A549 (cell line): ENCODE data around the gene ACADSB. TPM values are rescaled to one million over a fixed set of nuclear protein-coding genes. Genes with fewer than 3 reads are reported as not detected.

Experiments used
- ATAC-seq, 2 experiments: fragments of 200-7000 bp in 1 of 2; fragments of >200 bp in 1 of 2; cut with Nextera tagmentation in 1 of 2; cut with Tn5 transposase in 1 of 2; 3 replicates each; pipeline versions ENCODE4 v1.8.0 to v1.9.1; 2018 to 2020; ENCODE audit warnings: mild to moderate bottlenecking in 1 of 2, moderate library complexity in 1 of 2
- CTCF ChIA-PET: fragments of 300-600 bp; sonication (Branson Sonifier 250); formaldehyde crosslinking; extraction: SDS; loops from one replicate; lab custom pipeline; 2021; ENCODE audit warnings: antibody characterized with exemption, inconsistent platforms; lab: Yijun Ruan, JAX
- POLR2A ChIA-PET: fragments of 350-600 bp; formaldehyde crosslinking; extraction: SDS; loops from one replicate; lab custom pipeline; 2021; ENCODE audit warnings: antibody characterized with exemption, inconsistent platforms; lab: Yijun Ruan, JAX
- DNase-seq, 2 experiments: peaks; one replicate each; pipeline versions ENCODE4 v3.0.0 to v3.0.0-alpha.2; 2011 to 2016; ENCODE audit warnings: low read depth in 1 of 2, low spot score in 1 of 2
- FAIRE-seq: peaks from 2 replicates; lab custom pipeline; 2011; peaks lifted over from hg19 to GRCh38; lab: Jason Lieb, UNC
- H3K27ac ChIP-seq, 2 experiments: fragments of >200 bp; sonication (Bioruptor Twin); formaldehyde crosslinking; 3 replicates each; pipeline ENCODE4 v1.5.1; 2016 to 2017
- H3K4me1 ChIP-seq: fragments of >200 bp; sonication (Bioruptor Twin); formaldehyde crosslinking; 3 replicates; pipeline ENCODE4 v1.6.1; 2016
- H3K4me2 ChIP-seq: fragments of >200 bp; sonication (Bioruptor Twin); formaldehyde crosslinking; 3 replicates; pipeline ENCODE4 v1.6.1; 2016
- H3K4me3 ChIP-seq: fragments of >200 bp; sonication (Bioruptor Twin); formaldehyde crosslinking; 3 replicates; pipeline ENCODE4 v1.5.1; 2016
- H3K9me3 ChIP-seq: fragments of >200 bp; sonication (Bioruptor Twin); formaldehyde crosslinking; 3 replicates; pipeline ENCODE4 v1.6.1; 2016
- CBX2 ChIP-seq: fragments of 200-600 bp; sonication (generic); IDR thresholded peaks from 2 replicates; pipeline ENCODE4 v1.6.1; 2016; ENCODE audit warnings: low read depth, mild to moderate bottlenecking, borderline replicate concordance
- CBX8 ChIP-seq: fragments of 200-600 bp; sonication (generic); IDR thresholded peaks from 2 replicates; pipeline ENCODE4 v1.6.1; 2016
- CHD4 ChIP-seq: fragments of 200-600 bp; sonication (generic); IDR thresholded peaks from 2 replicates; pipeline ENCODE4 v1.6.1; 2016; ENCODE audit warnings: antibody characterized with exemption, mild to moderate bottlenecking, borderline replicate concordance
- CTCF ChIP-seq: fragments of >200 bp; sonication (Bioruptor Twin); formaldehyde crosslinking; IDR thresholded peaks from 3 replicates; pipeline ENCODE4 v1.5.1; 2016
- FOXS1 ChIP-seq: fragments of 250-450 bp; sonication (Bioruptor Pico); IDR thresholded peaks from 2 replicates; pipeline ENCODE4 v1.5.0; 2020; ENCODE audit warnings: mild to moderate bottlenecking, moderate library complexity
- HDAC2 ChIP-seq: fragments of 200-600 bp; sonication (generic); IDR thresholded peaks from 2 replicates; pipeline ENCODE4 v1.6.1; 2016
- HMGXB4 ChIP-seq: fragments of 250-450 bp; sonication (Bioruptor Pico); IDR thresholded peaks from 2 replicates; pipeline ENCODE4 v1.5.0; 2021; ENCODE audit warnings: mild to moderate bottlenecking, moderate library complexity, borderline replicate concordance
- MAZ ChIP-seq: fragments of 150-350 bp; IDR thresholded peaks from 2 replicates; pipeline ENCODE4 v1.6.1; 2014; ENCODE audit warnings: antibody characterized with exemption, low read depth, low read length, borderline replicate concordance
- NPAS2 ChIP-seq: fragments of 250-450 bp; sonication (Bioruptor Pico); IDR thresholded peaks from 2 replicates; pipeline ENCODE4 v1.8.0; 2022; ENCODE audit warnings: mild to moderate bottlenecking, moderate library complexity, borderline replicate concordance
- NR3C1 ChIP-seq: fragments of >200 bp; sonication (Bioruptor Twin); formaldehyde crosslinking; IDR thresholded peaks from 3 replicates; pipeline ENCODE4 v1.6.1; 2017
- PHF8 ChIP-seq: fragments of 200-600 bp; sonication (generic); IDR thresholded peaks from 2 replicates; pipeline ENCODE4 v1.6.1; 2016; ENCODE audit warnings: low read depth, mild to moderate bottlenecking, antibody characterized with exemption, moderate library complexity, borderline replicate concordance
- RAD21 ChIP-seq, 2 experiments: fragments of >200 bp in 1 of 2; sonication (Bioruptor Twin) in 1 of 2; formaldehyde crosslinking in 1 of 2; IDR thresholded peaks in 1 of 2; conservative IDR thresholded peaks in 1 of 2; 2 replicates in 1 of 2; 3 replicates in 1 of 2; pipeline ENCODE4 v1.6.1; 2012 to 2018; ENCODE audit warnings: inconsistent platforms in 1 of 2
- ZSCAN20 ChIP-seq: fragments of 250-450 bp; sonication (Bioruptor Pico); IDR thresholded peaks from 2 replicates; pipeline ENCODE4 v1.8.0; 2022; ENCODE audit warnings: mild to moderate bottlenecking, moderate library complexity
- WGBS: methylation state at CpG from one replicate; pipeline ENCODE4 v1.1.6; 2017; ENCODE audit errors: missing lambda C conversion rate; 5-methylcytosine and 5-hydroxymethylcytosine counted together
- polyA plus RNA-seq, 4 experiments: library from polyadenylated mRNA; depleted of rRNA in 3 of 4; stranded (reverse); fragments of >200 nt; fragmentation: RNase III in 1 of 4; extraction: RNeasy Plus Mini Kit Qiagen cat#74134 plus additional on column Dnase treatment in 1 of 4; gene quantifications; 2 replicates in 3 of 4; 3 replicates in 1 of 4; pipeline ENCODE4 v1.2.3, GENCODE V29; 2011 to 2017
- TF ChIP-seq, protein P1 (sequence below): fragments of >200 bp; sonication (Bioruptor Twin); formaldehyde crosslinking; IDR thresholded peaks from 3 replicates; pipeline ENCODE4 v1.6.1; 2016
- TF ChIP-seq, protein P2 (sequence below): fragments of >200 bp; sonication (Bioruptor Twin); formaldehyde crosslinking; IDR thresholded peaks from 2 replicates; pipeline ENCODE4 v1.6.1; 2016

The ACADSB gene
- polyA plus RNA-seq, 2 of the 4 experiments (the other 2 are of a cell fraction): 8.5 to 18.5 TPM

- no peak for ATAC-seq
- H3K4me3 ChIP-seq: no peak overlapping the region
These were observed 25.5 kb downstream of the ACADSB start for GRCh38 chr10:123034332-123034731.

GRCh38 chr10:123035467-123036086 lies 26.8 kb downstream of the ACADSB start:
- Histone ChIP-seq H3K9me3 (no peaks in the 10 kb centered on the region), H3K4me1 (no peaks in the 10 kb centered on the region), H3K4me3 (no peak overlapping the region), H3K4me2 (no peak overlapping the region)
- FAIRE-seq (no peak), DNase-seq (no peak), ATAC-seq (no peak)
- CTCF ChIA-PET: interaction anchor here (1.0 to 1.1 kb wide), 3 partner anchors 9 to 25 kb away, joined by 3 to 4 read pairs (median 3); no protein-coding TSS in a partner anchor
- no peak for TF ChIP-seq ZSCAN20 (CRISPR knock-in tag)
- no peak for TF ChIP-seq NPAS2
- TF ChIP-seq HMGXB4: no peak
- TF ChIP-seq CHD4: no peak
- TF ChIP-seq, all 56 proteins: peak for 0
- POLR2A ChIA-PET: no interaction called here
- H3K27ac ChIP-seq: no peak overlapping the region
- WGBS: 67% methylated on average over 8 of the region's 8 CpGs

More at GRCh38 chr10:123034332-123034731, 25.5 kb downstream of the ACADSB start:
- ChIA-PET POLR2A (no interaction called here), CTCF (interaction anchor here (1.4 to 4.1 kb wide), 4 partner anchors 9 to 524 kb away, joined by 4 to 27 read pairs (median 5); no protein-coding TSS in a partner anchor)
- Histone ChIP-seq H3K4me1 (no peaks in the 10 kb centered on the region), H3K9me3 (no peaks in the 10 kb centered on the region), H3K4me2 (no peak overlapping the region), H3K27ac (no peak overlapping the region)
- FAIRE-seq: no peak
- DNase-seq: no peak
- no peak for TF ChIP-seq HDAC2

DNA sequence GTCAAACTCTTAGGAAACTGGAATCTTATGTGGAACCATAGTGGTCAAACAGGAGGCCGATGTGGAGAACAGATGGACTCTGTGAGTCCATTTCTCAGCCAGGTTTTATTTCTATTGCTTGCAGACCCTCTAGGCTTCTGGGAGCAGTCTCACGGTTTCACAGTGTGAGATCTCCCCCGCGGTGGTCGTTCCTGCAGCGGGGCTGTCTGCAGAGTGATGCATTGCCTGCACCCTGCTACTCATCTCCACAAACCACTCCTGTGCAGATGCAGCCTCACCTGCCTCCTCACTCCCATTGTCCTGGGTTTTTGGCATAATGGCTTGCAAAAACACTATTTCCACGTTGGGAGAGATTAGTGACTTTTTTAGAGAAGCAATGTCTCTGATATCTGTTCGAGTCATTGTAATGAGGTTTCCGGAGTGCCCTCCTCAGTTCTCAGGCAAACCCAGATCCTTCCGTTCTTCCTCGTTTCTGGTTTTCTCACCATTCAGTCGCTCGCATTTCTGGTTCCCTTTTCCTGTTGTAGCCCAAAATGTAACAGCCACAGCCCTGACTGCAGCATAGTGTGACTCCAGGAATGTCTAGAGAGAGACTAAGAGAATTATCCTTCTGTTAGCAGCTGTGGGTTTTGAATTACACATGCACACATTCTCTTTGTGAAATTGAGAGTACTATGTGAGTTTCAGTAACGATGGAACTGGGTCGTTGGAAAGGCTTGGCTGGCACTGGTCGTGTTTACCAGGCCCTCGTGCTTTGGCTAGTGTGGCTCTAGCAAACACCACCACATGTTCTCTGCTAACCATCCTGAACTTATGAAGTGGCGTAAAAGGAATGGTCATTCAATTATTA lies 30.2 kb downstream of the ACADSB start:
- no peak for ATAC-seq
- Histone ChIP-seq H3K4me3 (no peak overlapping the region), H3K4me2 (no peak overlapping the region), H3K27ac (no peak overlapping the region), H3K9me3 (no peaks in the 10 kb centered on the region), H3K4me1 (no peaks in the 10 kb centered on the region)
- ChIA-PET CTCF (interaction anchor here (1.0 to 9.2 kb wide), 5 partner anchors 17 to 521 kb away, joined by 3 to 130 read pairs (median 5); partner anchors contain the start of gene BUB3), POLR2A (no interaction called here)
- no peak for FAIRE-seq
- TF ChIP-seq MAZ (no peak), RAD21 (conservative IDR thresholded peaks at IDR 0.05 in 1 of 2, IDR thresholded peaks at IDR 0.05 in 1 of 2) (no peak), FOXS1 (CRISPR knock-in tag) (no peak), PHF8 (no peak), CBX8 (no peak), NR3C1 (no peak), CHD4 (no peak), CTCF (no peak), CBX2 (no peak)
- TF ChIP-seq, protein P1, sequence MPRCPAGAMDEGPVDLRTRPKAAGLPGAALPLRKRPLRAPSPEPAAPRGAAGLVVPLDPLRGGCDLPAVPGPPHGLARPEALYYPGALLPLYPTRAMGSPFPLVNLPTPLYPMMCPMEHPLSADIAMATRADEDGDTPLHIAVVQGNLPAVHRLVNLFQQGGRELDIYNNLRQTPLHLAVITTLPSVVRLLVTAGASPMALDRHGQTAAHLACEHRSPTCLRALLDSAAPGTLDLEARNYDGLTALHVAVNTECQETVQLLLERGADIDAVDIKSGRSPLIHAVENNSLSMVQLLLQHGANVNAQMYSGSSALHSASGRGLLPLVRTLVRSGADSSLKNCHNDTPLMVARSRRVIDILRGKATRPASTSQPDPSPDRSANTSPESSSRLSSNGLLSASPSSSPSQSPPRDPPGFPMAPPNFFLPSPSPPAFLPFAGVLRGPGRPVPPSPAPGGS: no peak
- TF ChIP-seq, protein P2, sequence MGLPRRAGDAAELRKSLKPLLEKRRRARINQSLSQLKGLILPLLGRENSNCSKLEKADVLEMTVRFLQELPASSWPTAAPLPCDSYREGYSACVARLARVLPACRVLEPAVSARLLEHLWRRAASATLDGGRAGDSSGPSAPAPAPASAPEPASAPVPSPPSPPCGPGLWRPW: no peak
- DNase-seq: no peak
- WGBS: 82% methylated on average over 18 of the region's 18 CpGs
